RPMI7951 (cell line): ENCODE measurements around the gene ZNF688. TPM values are rescaled to one million over a fixed set of nuclear protein-coding genes. Genes with fewer than 3 reads are reported as not detected.
"Not testable (repeated sequence)": the region's sequence is repeated elsewhere in the genome, so short reads cannot be mapped to it uniquely, and the experiment has no call there.

Experiments
- DNase-seq: peaks from one replicate; pipeline ENCODE4 v3.0.0-alpha.2; 2012; ENCODE audit warnings: low read depth
- total RNA-seq: library from RNA; depleted of rRNA; stranded (reverse); fragments of >200 nt; shearing (Covaris generic); gene quantifications from 2 replicates; pipeline ENCODE4 v1.2.3, GENCODE V29; 2014

ZNF688 gene
- total RNA-seq, 1 experiment from 2014 or later, result 6.4 TPM

DNA sequence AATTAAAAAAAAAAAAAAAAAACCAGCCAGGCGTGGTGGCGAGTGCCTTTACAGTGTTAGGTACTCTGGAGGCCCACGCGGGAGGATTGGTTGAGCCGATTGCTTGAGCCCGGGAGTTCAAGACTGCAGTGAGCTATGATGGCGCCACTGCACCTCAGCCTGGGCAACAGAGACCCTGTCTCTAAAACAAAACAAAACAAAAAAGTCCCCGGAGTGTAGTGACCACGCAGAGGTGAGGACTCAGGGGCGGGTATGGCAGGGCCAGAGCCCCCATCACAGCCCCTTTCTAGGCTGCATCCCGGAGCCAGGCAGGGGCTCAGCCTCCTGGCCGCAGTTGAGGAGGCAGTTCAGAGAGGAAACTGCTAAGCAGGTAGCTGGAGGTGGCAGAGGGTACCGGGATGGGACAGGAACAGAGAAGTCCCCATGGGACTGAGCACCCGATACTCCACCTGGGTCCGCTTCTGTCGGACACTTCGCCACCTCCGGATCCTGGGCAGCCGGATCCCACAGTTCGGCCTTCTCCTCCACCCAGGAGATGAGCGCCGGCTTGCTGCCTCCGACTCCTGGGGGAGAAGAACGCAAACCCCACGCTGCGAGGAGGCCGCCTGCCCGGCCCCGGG is 37.7 kb downstream of the ZNF688 start:
- DNase-seq, result no peak

DNA sequence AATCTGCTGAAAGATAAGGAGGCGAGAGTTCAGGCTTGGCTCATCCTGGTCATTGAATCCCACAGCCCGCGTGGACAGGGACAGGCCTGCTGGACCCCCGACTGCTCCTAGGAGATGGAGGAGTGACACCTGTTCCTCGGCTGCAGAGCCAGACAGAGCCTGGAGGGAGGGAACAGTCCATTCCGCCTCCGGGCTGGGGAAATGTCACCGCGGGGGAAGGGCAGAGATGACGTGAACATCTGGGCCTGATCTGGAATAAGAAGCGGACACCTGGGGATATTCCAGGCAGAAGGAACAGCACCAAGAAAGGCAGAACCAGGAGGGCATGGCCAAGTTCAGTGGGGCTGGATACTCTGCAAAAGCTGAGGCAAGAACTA is 38.4 kb downstream of the ZNF688 start:
- no peak for DNase-seq

DNA sequence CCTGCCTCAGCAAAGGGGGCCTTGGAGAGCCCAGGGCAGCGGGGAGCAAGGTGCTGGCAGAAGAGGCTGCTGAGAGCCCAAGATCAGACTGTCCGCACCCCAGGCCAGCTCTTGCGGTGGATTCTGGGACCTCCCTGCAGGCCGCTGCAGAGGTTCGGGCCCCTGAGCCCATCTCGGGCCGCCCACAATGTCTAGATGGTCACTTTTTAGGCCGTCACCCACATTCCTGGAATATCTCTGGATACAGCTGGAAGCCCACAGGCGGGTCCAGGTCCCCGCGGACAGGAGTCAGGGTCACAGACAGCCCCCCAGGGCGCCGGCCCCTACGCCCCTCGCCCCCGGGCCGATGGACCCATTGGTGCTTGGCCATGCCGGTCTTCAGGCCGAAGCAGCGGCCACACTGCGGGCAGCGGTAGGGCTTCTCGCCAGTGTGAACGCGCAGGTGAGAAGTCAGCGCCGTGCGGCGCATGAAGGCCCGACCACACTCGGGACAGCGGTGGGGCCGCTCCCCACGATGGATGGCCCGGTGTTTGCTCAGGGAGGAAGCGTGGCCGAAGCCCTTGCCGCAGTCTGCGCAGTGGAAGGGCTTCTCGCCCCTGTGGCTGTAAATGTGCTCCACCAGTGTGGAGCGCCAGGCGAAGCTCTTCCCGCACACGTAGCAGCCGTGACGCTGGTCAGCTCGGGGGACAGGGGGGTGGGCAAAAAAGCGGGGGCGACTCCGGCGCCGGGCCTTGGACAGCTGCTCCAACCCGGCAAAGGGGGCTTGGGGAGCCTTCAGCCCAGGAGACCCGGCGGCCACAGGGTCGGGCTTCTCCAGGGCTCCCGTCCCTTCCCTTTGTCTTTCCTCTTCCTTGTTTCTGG is 39.0 kb downstream of the ZNF688 start:
- DNase-seq, result no peak

DNA sequence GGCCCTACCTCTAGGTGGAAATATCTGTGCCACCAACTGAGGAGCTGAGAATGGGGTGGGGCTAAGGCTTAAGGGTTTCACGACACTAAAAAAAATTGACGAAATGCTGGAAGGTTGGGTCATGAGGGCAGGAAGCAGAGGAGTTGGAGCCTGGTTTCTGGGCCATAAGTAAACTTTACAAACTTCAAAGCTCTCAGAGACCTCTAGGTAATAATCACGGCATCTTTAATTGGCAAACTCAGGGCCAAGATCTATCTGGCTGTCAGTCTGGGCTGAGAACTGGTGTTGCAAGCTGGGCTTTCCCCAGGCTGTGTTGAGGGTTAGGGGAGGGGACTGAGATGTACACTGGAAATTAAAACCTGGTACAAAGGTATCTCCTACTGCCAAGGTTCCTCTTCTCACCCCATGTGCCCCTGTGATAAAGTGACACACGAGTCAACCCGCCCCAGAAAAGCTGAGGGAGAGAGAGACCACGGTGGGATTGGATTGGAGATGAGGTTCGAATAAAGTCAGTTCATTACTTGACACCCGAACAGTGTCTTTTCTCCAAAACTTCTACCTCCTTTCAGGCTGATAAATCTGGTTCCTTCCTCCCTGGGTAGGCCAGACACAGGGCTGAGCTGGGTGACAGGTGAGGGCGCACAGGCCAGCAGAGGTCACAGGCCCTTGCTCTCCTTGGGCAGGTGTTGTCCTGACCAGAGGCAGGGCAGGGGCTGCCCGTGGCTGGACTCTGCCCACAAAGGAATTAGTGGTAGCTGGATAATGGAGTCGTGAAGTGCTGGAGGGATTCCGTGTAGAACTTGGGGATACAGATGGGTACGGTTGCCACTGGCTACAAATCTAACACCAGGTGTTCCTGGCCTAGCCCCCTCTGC is 41.1 kb downstream of the ZNF688 start:
- no peak for DNase-seq

DNA sequence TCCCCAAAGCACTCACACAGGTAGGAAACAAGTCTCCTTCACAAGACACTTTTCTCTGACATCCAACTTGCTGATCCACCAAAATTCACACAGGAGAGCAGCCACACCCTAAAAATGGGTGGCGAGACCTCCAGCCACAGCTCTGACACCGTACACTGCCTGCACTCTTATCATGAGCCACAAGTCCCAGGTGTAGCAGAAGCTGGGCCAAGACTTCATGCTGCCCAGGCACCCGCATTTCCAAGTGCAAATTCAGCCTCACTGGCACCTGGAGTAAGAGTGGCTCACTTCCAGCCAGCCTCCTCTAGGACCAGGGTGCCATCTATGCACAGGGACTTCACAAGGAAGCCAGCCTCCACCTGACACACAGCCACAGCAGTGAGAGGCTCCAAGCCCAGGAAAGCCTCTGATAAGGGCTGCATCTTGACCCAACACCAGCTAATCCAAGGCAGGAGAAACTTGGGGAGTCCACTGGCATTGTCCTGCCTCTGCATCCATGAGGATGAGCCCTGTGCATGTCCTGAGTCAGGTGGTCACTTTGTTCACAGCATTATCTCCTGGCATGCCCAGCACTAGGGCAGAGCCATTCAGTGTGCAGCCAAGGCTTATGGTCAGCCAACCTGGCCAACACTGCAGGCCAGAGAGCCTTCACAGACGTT is 42.6 kb downstream of the ZNF688 start:
- DNase-seq, result no peak

DNA sequence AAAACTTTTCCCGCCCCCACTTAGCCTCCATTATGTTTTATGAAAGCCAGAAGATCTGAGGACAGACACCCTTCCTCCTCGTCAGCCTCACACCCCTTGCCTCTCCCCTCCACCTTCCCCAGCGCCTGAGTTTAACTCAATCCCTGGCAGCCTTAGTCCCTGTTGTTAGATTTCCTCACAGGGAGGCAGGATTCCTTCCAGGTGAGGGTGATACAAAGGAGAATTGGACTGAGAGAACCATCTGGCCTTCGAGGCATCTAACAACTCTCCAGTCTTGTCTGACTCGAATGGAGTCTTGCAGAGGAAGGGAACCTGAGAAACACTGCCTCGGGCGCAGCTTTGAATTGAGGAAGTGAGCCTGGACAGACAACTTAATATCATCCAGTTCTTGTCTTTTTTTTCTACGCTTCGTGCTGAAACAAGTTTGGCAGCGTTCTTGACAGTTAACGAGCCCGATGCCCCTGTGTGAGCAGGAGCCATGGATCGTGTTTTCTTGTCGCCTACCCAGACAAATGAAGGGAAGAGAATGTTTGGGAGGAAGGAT is 43.8 kb downstream of the ZNF688 start:
- peak; percentile 64 for DNase-seq

DNA sequence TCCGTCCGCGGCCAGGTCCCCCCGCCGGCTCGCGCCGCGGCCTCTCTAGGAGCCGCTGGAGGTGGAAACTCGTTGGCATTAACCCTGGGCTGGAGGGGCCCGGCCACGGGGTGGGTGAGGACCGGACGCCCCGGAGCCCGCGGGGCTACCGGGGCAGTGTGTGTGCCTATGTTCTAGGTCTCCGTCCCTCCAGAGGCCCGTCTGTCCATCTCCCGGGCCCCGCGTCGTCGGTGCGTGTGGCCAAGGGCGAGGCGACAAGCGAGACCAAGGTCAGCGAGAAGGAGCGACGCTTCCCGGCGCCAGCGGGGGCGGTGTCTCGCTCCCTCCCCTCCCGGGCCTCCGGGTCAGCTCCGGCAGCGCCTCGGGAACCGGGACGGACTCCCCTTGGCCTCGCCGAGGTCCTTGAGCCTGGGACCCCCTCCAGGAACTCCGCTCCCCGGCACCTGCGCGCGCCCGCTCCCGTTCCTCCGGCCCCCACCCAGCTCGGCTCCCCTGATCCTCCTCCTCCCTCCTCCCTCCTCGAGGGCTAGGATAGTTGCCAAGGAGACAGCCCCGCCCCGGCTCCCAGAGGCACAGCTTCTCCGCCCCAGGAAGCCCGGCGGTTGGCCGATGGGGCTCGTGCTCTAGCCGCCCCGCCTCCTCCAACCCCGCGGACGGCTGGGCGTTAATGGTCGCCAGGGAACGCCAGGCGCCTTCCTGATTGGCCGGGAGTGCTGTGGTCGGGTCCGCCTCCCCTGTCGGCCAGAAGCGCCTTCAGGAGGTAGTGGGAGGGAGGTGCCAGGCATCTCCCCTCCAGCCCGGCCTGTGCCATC is 44.5 kb downstream of the ZNF688 start:
- DNase-seq, result peak; percentile 97

DNA sequence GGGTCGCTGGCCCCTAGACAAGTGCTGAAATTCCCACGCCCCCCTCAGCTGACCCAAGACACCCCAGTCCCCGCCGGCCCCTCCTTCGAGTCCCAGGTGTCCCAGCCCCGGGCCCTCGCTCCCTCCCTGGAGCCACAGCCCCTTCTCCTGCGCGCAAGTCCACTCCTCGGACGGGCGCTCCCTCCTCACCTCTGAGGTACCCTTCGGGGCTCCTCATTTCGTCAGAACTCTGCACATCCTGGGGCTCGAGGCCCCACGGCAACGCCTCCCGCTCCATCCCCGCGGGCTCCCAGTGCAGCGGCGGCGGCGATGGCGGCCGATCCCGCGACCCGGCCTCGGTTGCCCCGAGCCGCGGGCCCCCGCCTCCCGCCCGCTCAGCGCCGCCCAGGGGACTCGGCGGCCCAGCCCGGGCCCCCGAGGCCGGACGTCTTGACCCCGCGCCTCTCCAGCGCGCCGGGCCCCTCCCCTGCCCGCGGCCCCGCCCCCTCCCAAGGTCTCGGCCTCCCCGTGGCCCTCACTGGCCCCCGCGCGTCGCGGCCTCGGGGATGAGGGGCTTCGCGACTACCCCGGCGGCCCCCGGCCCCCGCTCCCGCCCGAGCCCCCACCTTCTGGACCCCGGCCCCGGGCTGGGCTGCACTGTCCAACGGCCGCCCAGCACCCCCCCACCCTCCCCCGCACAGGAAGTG is 45.2 kb downstream of the ZNF688 start, which contains the start of gene ZNF768:
Gene ZNF768, minus strand, starts transcription at position 430 of the 686 bp plus-strand sequence. Its CDS starts 153 bp downstream, at position 277.
- DNase-seq, result peak; percentile 48

DNA sequence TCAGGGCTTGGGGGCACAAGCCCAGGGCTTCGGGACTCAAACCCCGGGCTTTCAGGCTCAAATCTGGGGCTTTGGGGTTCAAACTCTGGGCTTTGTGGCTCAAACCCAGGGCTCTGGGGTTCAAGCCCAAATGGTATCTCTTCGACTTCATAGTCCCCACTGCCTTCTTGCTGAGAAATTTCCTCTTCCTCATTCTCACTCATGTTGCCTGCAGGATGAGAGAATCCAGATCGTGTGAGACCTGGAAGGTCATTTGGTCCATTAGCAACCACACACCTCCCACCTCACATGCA is 45.7 kb downstream of the ZNF688 start:
- DNase-seq, result no peak

DNA sequence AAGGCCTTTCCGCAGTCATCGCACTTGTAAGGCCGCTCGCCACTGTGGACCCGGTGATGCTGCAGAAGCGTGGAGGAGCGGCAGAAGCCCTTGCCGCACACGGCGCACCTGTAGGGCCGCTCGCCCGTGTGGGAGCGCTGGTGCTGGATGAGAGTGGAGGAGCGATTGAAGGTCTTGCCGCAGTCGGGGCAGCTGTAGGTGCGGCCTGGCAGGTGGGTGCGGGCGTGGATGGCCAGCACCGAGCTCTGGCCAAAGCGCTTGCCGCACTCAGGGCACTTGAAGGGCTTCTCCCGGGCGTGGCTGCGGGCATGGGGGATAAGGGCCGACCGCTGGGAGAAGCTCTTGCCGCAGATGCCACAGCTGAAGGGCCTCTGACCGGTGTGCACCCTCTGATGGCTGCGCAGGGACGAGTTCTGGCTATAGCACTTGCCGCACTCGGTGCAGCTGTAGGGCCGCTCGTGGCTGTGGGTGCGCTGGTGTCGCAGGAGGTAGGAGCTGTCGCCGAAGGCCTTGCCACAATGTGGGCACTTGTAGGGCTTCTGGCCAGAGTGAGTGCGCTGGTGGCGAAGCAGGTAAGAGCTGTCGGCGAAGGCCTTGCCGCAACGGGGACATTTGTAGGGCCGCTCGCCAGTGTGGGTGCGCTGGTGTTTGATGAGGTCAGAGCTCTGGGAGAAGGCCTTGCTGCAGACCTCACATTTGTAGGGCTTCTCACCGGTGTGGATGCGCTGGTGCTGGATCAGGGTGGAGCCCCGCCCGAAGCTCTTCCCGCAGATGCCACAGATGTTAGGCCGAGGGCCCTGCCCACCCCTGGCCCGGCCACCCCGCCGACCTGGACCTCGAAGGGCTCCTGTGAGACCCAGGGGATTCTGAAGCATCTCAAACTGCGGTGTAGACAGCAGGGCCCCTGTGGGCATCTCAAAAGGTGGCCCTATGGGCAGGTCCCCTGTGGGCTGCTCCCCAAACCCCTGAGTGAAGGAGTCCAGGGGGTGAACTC is 46.6 kb downstream of the ZNF688 start:
- no peak for DNase-seq

DNA sequence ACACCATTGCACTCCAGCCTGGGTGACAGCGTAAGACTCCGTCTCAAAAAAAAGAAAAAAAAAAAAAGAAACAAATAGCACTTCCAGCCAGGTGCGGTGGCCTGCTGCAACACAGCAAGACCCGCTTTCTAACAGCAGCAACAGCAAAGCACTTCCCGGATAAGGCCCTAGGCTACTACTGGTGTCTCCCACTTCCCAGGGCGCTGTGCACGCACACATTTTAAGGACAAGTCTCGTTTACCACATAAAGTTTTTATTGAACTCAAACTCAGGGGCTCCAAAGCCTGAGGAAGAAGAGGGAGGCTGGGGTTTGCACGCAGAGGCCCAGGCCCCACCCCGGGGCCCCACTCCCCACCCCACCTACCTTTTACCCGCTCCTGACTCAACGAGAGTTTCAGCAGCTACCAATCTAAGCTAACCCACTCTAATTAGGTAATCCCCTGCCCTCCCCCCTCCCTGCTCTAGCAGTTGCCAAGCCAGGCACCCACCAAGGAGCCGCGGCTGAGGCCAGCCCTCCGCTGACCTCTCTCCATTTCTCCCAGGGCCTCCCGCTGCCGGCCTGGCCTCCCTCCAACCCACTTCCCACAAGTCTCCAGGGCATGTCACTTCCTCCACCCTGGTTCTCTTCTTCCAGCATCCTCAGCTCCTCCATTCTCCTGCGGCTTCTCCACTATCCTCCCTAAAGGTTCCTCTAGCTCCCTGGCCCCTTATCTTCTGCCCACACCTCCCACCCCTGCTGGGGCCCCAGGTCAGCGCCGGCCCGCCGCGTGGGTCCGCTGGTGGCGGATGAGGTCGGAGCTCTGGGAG is 47.5 kb downstream of the ZNF688 start:
- no peak for DNase-seq

DNA sequence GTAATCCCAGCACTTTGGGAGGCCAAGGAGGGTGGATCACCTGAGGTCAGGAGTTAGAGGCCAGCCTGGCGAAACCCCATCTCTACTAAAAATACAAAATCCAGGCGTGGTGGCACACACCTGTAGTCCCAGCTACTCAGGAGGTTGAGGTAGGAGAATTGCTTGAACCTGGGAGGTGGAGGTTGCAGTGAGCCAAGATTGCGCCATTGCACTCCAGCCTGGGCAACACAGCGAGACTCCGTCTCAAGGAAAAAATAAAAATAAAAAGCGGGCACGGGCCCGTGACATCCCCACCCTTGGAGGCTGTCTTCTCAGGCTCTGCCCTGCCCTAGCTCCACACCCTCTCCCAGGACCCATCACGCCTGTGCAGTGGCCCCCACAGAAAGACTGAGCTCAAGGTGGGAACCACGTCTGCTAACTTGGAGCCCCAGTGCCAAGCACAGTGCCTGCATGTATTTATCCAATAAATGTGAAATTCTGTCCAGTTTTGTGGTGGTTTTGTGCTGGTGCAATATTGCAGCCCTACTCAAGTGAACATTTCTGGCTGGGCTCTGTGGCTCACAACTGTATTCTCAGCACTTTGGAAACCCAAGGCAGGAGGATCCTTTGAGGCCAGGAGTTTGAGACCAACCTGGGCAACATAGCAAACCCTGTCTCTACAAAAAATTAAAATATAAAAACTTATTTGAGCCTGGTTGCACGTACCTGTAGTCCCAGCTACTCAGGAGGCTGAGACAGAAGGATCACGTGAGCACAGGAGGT is 48.6 kb downstream of the ZNF688 start:
- not testable (repeated sequence) for DNase-seq

DNA sequence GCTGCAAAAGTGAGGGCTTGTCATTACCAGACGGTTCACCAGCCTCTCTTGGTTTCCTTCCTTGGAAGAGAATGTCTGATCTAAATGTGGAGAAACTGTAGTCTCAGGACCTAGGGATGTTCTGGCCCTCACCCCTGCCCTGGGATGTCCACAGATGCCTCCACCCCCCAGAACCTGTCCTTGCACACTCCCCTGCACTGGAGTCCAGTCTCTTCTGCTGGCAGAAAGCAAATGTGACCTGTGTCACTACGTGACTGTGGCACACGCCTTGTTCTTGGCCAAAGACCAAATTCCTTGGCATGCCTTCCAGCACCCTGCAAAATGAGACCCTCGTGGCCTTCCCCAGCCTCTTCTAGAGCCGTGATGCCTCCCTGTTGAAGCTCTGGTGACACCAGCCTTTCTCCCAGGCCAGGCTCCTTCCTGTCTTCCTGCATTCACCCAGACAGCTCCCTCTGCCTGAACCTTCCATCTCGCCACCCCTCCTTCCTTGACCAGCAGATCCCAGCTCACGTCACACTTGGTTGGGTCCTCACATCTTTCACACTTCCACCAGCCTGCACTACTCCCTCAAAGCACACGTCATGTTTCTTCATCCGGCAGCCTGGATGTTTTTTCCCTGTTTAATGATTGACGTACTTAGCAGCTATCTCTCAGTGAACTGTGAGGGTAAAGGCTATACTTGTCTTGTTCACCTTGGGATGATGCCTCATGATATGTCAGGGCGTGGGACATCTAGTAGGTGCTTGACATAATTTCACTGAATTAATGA is 49.5 kb downstream of the ZNF688 start:
- DNase-seq, result no peak

DNA sequence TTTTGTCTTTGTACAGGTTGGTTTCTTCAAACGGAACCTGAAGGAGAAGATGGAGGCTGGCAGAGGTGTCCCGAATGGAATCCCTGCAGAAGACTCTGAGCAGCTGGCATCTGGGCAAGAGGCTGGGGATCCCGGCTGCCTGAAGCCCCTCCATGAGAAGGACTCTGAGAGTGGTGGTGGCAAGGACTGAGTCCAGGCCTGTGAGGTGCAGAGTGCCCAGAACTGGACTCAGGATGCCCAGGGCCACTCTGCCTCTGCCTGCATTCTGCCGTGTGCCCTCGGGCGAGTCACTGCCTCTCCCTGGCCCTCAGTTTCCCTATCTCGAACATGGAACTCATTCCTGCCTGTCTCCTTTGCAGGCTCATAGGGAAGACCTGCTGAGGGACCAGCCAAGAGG is 50.0 kb downstream of the ZNF688 start:
- DNase-seq, result no peak
